KOPT-K1 (cell line): Measurements from ENCODE around the gene EBF3.

Experiments used
- H3K27ac ChIP-seq: fragments of 200-600 bp; sonication (generic); 2 replicates; pipeline ENCODE4 v1.5.1; 2016; ENCODE audit warnings: antibody characterized with exemption, mild to moderate bottlenecking, low read depth, low read length; ENCODE audit not compliant: poor library complexity, severe bottlenecking
- H3K36me3 ChIP-seq: fragments of 200-600 bp; sonication (generic); 2 replicates; pipeline ENCODE4 v1.5.1; 2017; ENCODE audit warnings: antibody characterized with exemption, mild to moderate bottlenecking, low read length, moderate library complexity; ENCODE audit not compliant: insufficient read depth
- H3K9me3 ChIP-seq: fragments of 200-600 bp; sonication (generic); 2 replicates; pipeline ENCODE4 v1.5.1; 2017; ENCODE audit warnings: antibody characterized with exemption, low read length, mild to moderate bottlenecking; ENCODE audit not compliant: insufficient read depth, poor library complexity, severe bottlenecking

EBF3 gene

DNA sequence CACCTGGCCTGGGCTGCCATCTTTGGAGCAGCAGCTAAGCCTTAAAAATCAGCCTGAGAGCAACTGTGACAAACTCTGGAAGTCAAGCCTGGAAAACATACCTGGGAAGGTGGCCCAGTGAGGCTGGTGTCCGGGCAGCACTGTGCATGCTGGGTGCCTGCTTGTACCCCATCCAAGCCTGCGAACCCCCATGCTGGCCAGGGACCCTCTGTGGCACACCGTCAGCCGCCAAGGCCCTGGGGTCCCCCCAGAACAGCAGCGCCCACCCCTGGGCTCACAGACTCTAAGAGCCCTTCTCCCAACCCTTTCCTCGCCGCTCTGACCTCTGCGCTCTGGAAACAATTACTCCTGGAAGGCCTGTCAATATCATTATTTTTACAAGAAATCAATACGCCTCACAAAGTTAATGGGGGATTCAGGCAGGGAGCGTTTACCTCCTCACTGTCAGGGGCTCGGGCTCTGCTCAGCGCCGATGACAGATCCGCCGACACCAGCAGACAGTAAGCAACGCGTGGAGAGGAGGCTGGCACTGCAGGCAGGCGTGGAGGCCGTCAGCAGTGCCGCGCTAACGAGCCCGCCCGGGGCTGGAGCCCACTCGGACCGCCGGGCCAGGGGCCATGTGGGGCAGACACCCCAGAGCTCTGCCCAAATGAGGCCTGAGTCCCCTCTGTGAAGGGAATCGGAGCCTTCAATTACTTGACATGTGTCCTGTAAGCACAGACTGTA lies 54.4 kb downstream of the EBF3 start:
- Histone ChIP-seq H3K36me3 (no peaks in the 10 kb centered on the region), H3K27ac (no peak overlapping the region), H3K9me3 (no peaks in the 10 kb centered on the region)

DNA sequence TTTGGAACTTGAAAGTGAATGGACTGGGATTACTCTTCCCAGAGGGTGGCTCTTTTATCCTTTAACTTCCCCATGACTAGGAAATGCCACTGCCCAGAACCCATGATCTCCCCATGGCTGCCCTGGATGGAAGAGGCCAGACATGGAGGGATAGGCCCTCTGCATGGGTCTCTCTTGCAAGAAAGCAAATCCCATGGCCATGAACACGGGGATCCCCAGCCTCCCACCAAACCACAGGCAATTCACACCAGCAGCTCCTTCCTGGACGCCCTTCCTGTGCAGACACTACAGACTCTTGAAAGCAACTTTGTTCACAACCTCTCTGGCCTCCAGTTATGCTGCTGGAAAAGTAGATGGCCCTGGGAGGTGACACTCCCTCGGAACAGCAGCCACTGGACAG lies 55.0 kb downstream of the EBF3 start:
- Histone ChIP-seq H3K27ac (no peak overlapping the region), H3K9me3 (no peaks in the 10 kb centered on the region), H3K36me3 (no peaks in the 10 kb centered on the region)

DNA sequence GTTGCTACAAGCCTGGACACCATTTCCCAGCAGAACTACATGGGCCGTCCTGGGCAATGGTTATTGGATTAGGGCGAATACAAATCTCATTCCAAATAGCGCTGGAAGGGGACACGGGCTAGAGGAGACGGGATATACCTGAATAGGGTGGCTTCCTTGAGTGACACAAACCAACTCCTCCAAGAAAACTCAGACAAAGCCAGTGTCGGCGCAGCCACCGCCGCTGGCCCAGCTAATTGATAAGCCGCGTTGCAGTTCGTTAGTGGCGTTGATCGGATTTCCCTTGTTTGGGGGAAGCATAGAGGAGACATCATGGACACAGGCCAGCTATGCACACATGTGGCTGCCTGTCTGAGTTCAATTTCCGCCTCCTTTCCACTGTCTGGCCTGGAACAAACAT lies 55.7 kb downstream of the EBF3 start:
- no peaks in the 10 kb centered on the region for H3K9me3 ChIP-seq
- no peaks in the 10 kb centered on the region for H3K36me3 ChIP-seq
- no peak overlapping the region for H3K27ac ChIP-seq

DNA sequence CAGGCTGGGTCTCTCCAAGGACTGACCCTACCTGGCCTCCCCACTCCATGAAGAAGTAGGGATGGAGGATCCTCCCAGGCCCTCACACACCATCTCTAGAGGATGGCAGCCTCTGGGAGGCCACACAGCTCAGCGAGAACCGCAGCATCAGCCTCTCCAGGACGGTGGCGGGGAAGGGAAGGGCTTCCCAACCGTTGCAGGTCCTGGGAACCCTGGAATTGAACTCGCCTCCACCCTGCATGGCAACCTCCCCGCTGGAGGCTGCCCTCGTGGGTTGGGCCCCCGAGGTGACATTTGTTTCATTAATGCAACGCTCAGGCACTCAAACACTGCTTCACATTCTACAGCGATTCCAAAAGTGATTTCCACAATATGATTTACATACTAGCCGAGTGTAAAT lies 58.5 kb downstream of the EBF3 start:
- H3K36me3 ChIP-seq = no peaks in the 10 kb centered on the region
- no peaks in the 10 kb centered on the region for H3K9me3 ChIP-seq
- no peak overlapping the region for H3K27ac ChIP-seq

DNA sequence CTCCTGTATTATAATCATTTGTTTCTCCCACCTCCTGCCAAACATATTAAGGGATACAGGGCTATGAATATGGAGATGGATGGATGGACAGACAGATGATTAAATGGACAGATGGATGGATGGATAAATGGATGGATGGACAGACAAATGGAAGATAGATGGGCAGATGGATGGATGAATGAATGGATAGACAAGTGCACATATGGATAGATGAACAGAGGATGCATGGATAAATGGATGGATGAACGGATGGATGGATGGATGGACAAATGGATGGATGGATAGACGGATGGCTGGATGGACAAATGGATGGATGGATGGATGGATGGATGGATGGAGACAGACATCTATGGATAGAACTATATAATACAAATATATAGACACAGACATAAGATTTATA lies 59.8 kb downstream of the EBF3 start:
- Histone ChIP-seq H3K27ac (no peak overlapping the region), H3K9me3 (no peaks in the 10 kb centered on the region), H3K36me3 (no peaks in the 10 kb centered on the region)

DNA sequence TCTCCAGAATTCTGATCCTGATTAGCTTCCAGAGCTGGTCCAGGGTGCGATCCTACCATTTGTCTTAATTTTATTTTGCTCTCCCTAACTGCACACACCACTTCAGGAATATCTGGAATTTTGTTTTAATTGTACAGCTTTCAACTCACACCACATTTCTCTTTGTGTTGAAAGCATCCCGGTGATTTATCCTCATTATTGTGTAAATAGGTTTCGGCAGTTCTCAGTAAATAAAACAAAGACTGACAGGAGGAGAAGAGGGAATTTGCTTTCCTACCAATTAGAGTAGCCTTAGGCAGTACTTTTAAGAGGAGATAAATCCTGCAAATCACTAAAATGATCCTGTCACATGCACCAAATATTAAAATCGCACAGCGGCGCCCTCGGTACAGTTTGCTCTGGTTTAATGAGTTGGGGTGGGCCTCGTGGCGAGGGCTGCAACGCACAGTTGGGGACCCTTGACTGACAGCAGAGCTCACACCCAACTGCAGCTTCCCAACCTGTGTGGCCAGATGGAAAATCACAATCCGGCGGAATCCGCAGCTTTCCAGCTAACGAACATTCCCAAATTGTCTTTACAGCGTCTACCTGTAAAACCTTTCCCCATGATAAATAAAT lies 62.6 kb downstream of the EBF3 start:
- Histone ChIP-seq H3K36me3 (no peaks in the 10 kb centered on the region), H3K9me3 (no peaks in the 10 kb centered on the region), H3K27ac (no peak overlapping the region)

DNA sequence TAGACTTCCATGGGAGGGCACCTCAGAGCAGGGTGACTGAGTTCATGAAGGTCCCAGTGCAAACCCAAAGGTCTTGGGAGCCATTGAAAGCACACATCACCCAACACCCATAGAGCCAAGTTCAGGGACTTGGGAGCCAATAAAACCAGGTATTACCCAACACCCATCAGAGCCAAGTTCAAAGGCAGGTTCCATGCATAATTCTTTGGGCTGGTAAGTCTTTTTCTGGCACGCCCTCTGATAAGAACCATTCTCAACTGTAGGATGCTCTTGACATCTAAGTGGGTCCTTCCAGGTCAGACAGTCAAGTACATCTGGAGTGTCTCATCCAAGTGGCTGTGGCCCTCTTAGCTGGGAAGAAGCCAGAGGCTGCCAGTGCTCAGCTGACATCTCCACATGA lies 63.2 kb downstream of the EBF3 start:
- H3K9me3 ChIP-seq = no peaks in the 10 kb centered on the region
- H3K27ac ChIP-seq = no peak overlapping the region
- H3K36me3 ChIP-seq = no peaks in the 10 kb centered on the region

DNA sequence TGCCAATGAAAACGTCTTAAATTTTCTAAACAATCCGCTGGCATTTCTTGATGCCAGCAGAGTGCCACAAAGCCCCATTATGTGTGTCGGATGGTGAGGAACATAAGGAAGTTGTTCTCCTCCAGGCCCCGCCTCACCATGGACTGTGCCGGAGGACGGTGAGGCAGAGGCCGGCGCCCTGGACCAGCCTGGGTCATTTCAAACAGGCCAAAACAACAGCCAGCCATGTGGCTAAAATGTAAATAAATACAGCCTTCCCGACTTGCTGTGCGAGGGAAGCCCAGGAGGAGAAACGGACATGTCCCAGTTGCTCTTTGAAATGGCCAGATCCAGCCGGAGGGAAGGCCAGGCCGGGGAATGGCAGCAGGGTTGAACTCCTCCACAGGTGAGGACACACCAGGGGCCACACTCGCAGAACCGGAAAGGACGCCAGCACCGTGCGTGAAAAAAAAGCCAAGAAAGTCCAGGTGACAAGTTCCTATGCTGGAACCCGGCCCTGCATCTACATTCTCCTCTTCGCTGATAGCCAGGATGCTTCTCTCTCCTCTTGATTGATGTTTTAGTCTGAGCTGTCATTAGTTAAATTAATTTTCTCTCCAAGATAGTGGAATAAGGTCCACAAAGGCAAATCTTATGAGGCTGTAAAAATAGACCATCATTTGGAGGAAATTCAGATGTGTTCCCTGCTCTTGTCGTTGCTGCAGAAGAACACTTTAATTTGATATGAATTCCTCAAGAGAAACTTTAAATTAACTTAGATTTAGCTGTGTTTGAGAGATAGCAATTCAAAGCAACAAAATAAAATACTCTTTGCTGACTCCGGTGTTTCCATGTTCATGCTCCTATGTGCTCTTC lies 64.6 kb downstream of the EBF3 start:
- Histone ChIP-seq H3K27ac (no peak overlapping the region), H3K36me3 (no peaks in the 10 kb centered on the region), H3K9me3 (no peaks in the 10 kb centered on the region)

DNA sequence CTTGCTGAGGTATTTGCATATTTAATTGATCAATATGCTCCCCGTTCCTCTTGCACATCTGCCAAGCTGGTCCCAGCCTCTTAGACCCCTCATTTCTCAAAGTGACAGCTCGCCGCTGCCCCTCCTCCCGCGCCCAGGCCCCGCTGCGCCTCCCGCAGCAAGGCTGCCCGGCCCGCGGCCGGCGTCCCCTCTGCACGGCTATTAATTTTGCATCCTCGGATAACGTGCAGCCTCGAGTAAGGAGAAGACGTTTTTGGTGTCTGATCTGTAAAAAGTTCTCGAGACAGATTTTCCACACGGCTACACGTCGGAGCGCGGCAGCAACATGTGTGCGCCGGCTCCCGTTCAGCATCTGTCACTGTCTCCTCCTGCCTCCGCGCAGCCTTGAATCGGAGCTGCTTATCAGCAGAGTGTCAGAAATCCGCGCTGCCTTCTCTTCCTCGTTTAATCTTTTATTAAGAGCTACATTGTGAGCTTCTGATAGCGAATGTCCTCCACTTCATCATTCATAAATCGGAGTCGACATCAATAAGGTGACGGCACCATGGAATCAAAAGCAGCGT lies 65.3 kb downstream of the EBF3 start:
- Histone ChIP-seq H3K36me3 (no peaks in the 10 kb centered on the region), H3K9me3 (no peaks in the 10 kb centered on the region), H3K27ac (no peak overlapping the region)

DNA sequence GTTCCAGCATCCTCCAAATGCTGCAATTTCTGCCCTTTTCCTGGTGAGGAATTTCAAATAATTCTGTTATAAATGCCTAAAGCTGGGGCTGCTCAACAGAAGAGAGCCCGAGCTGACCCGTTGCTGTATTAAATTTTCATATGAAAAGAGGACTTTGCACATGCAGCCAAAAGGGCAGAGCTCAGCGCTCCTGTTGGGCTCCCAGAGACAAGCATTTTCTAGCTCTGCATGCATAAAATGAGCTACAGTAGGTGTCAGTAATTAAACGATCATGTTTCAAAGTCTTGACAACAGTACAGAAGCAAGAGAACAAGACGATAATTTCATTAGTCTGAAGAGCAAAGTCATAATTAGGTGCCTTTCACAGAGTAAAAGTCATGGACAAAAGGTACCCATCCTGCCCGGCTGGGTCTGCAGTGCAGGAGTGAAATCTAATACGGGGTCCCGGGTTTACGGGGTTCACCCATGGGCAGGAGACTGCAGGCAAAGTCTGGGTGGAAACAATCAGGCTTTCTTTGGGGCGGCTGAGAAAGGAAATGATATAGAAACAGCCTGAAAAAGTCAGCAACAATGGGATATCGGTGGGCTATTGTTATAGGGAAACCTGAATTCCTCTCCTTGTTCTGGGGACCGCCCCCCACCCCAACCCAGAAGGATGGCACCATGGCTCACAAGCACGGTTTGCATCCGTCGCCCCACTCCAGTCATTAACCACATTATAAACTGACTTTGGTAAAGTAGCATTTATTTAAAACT lies 66.0 kb downstream of the EBF3 start:
- no peak overlapping the region for H3K27ac ChIP-seq
- H3K36me3 ChIP-seq = no peaks in the 10 kb centered on the region
- H3K9me3 ChIP-seq = no peaks in the 10 kb centered on the region

DNA sequence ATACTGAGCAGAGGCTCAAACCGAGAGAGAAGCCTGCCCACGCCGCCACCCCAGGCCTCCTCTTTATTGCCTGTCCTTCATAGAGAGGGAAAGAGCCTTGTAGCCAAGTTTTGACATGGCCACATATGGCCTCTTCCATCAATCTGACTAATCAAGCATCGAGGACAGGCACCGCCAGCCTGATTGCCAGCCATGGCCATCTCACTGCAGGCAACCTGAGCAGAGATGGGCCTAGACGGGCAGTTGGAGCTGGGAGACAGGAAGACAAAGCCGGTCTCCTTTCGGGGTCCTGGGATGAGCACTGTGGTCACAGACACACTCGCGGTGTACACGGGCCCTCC lies 67.2 kb downstream of the EBF3 start:
- H3K9me3 ChIP-seq = no peaks in the 10 kb centered on the region
- H3K36me3 ChIP-seq = no peaks in the 10 kb centered on the region
- no peak overlapping the region for H3K27ac ChIP-seq

DNA sequence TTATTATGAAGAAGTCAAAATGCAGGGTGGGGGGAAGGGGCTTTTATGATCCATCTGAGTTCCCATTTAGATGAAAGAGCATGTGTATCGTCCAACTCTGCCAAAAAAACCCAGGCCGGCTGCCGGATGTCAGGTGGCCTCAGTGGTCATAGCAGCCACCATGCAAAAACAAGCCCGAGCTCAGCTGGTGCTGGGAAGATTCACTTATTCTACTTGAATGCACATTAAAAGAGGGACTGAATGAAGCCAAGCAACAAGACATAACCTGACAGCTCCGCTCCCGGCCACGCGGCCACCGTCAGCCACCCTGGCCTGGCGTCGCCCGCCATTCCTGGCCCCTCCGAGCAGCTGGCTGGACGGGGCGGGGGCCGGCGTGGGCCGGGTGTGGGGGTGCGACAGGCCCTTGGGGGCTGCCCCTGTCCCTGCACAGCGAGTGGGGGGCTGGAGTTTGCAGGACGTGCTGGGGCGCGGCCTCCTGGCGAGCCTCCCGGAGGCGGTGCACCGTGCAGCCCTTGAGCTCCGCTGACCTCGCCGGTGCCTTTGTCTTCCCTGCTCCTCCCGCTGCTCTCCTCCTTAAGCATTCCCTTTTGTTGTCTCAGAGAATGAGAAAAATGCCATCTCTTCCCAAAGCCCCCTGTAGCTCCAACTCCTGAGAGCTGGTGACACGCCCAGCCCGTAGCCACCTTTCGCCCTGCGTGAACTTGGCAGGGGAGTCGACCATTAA lies 67.8 kb downstream of the EBF3 start:
- Histone ChIP-seq H3K36me3 (no peaks in the 10 kb centered on the region), H3K9me3 (no peaks in the 10 kb centered on the region), H3K27ac (no peak overlapping the region)

DNA sequence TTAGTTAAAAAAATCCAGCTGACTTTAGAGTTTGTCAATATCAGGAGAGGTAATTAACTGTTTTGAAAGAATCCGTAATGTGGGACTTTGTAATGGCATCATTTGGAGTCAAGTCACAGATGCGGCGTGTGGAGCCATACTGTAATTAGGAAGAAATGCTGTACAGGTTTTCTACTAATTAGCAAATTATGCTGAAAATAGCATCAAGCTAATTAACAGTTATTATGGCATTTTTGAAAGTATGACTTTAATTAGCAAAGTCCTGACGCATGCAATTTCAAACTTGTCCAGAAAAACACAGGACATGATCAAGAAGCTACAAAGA lies 68.3 kb downstream of the EBF3 start:
- H3K9me3 ChIP-seq = no peaks in the 10 kb centered on the region
- no peak overlapping the region for H3K27ac ChIP-seq
- H3K36me3 ChIP-seq = no peaks in the 10 kb centered on the region

DNA sequence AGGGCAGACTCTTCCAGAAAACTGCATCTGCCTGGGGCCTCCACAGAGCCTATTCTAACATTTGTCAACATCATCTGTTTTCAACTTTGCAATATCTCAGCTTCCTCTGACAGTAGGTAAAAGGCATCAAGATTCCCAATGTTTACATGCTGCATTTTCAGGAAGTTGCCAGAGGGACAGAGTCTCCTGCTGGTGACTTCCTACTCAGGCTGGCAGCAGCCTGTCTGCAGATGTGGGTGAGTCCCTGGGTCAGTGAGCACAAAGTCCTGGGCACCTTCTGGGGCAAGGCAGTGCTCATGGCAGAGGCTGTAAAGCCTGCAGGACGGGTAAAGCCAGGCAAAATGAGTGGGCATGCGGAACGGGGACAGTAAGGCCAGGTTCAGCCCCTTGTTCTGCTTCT lies 69.4 kb downstream of the EBF3 start:
- H3K36me3 ChIP-seq = no peaks in the 10 kb centered on the region
- no peak overlapping the region for H3K27ac ChIP-seq
- no peaks in the 10 kb centered on the region for H3K9me3 ChIP-seq
